Neuron (in vitro differentiated cells): Measurements from ENCODE around the gene PHLDB2.

ENCODE experiments used
- H2AFZ ChIP-seq: one replicate; pipeline ENCODE4 v1.6.1; 2013; ENCODE audit warnings: low read depth, mild to moderate bottlenecking, inconsistent platforms, low read length, moderate library complexity
- H3K27me3 ChIP-seq: one replicate; pipeline ENCODE4 v1.6.1; 2013; ENCODE audit warnings: low read length; ENCODE audit not compliant: insufficient read depth
- H3K36me3 ChIP-seq: one replicate; pipeline ENCODE4 v1.6.1; 2013; ENCODE audit warnings: low read length; ENCODE audit not compliant: insufficient read depth
- H3K4me1 ChIP-seq: one replicate; pipeline ENCODE4 v1.6.1; 2013; ENCODE audit warnings: low read length; ENCODE audit not compliant: insufficient read depth
- H3K4me3 ChIP-seq: 2 replicates; pipeline ENCODE4 v1.5.1; 2013; ENCODE audit warnings: mild to moderate bottlenecking, low read length, moderate library complexity
- H3K9me3 ChIP-seq: one replicate; pipeline ENCODE4 v1.6.1; 2013; ENCODE audit warnings: low read length

PHLDB2 gene

GRCh38 chr3:111949712-111950111 lies 90.6 kb downstream of the PHLDB2 start:
- Histone ChIP-seq H3K9me3 (no peaks in the 10 kb centered on the region), H3K4me1 (peaks cover 9% of the 10 kb centered on the region), H3K27me3 (no peaks in the 10 kb centered on the region), H3K36me3 (no peaks in the 10 kb centered on the region), H3K4me3 (no peak overlapping the region), H2AFZ (no peak overlapping the region)

DNA sequence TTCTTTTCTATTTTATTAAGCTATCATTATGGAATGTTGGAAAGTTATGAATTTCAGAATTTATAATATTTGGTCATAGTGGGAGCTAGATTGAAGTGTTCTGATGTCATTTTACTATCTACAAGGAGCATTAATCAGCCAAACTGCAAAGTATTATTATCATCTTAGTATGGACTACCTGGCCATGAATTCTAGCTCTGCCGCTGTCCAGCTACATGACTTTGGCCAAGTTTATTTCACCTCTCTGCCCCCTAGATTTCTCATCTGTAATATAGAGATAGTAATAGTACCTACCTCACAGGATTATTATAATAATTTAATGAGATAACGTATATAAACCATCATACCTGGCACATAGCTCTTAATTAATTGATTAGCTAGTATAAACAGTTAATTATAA lies 92.0 kb downstream of the PHLDB2 start:
- no peaks in the 10 kb centered on the region for H3K27me3 ChIP-seq
- no peak overlapping the region for H2AFZ ChIP-seq
- no peak overlapping the region for H3K4me3 ChIP-seq
- H3K36me3 ChIP-seq: no peaks in the 10 kb centered on the region
- no peaks in the 10 kb centered on the region for H3K9me3 ChIP-seq
- H3K4me1 ChIP-seq: peaks cover 9% of the 10 kb centered on the region

DNA sequence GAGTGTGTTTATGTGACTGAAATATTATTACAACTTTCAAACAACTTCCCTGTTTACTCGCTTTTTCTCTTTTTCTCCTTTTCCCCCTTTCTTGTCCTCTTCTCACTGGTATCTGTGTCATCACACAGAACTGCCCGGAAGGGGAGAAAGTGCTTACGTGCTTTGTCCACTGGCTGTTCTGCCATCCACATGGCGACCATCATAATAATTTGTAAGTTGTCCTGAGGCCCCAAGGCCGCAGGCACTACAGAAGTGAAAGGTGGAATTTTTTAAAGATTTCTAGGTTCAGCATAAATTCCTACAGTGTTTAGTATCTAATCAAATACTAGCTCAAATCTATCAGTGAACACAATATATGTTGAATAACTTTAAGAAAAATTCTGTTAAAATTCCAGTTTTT lies 93.0 kb downstream of the PHLDB2 start:
- Histone ChIP-seq H2AFZ (no peak overlapping the region), H3K4me3 (no peak overlapping the region), H3K27me3 (no peaks in the 10 kb centered on the region), H3K9me3 (no peaks in the 10 kb centered on the region), H3K4me1 (peaks cover 15% of the 10 kb centered on the region), H3K36me3 (no peaks in the 10 kb centered on the region)

GRCh38 chr3:111952866-111953450 lies 93.9 kb downstream of the PHLDB2 start:
- peaks cover 19% of the 10 kb centered on the region for H3K4me1 ChIP-seq
- no peaks in the 10 kb centered on the region for H3K36me3 ChIP-seq
- no peaks in the 10 kb centered on the region for H3K27me3 ChIP-seq
- H3K4me3 ChIP-seq: no peak overlapping the region
- no peaks in the 10 kb centered on the region for H3K9me3 ChIP-seq
- no peak overlapping the region for H2AFZ ChIP-seq

- Histone ChIP-seq H3K4me1 (peaks cover 32% of the 10 kb centered on the region), H3K9me3 (no peaks in the 10 kb centered on the region), H3K4me3 (no peak overlapping the region), H3K27me3 (no peaks in the 10 kb centered on the region), H2AFZ (no peak overlapping the region), H3K36me3 (no peaks in the 10 kb centered on the region)
Measured at GRCh38 chr3:111954228-111954990, 95.3 kb downstream of the PHLDB2 start.

- Histone ChIP-seq H3K36me3 (no peaks in the 10 kb centered on the region), H2AFZ (no peak overlapping the region), H3K4me3 (no peak overlapping the region)
Measured at GRCh38 chr3:111955876-111956275, 96.8 kb downstream of the PHLDB2 start.

GRCh38 chr3:111956449-111956848 lies 97.4 kb downstream of the PHLDB2 start:
- peaks cover 33% of the 10 kb centered on the region for H3K4me1 ChIP-seq
- no peaks in the 10 kb centered on the region for H3K9me3 ChIP-seq
- no peak overlapping the region for H2AFZ ChIP-seq
- no peaks in the 10 kb centered on the region for H3K36me3 ChIP-seq
- no peak overlapping the region for H3K4me3 ChIP-seq
- no peaks in the 10 kb centered on the region for H3K27me3 ChIP-seq

More at GRCh38 chr3:111955876-111956275, 96.8 kb downstream of the PHLDB2 start:
- H3K4me1 ChIP-seq: peaks cover 32% of the 10 kb centered on the region
- no peaks in the 10 kb centered on the region for H3K9me3 ChIP-seq
- no peaks in the 10 kb centered on the region for H3K27me3 ChIP-seq

- Histone ChIP-seq H3K4me1 (peaks cover 40% of the 10 kb centered on the region), H3K27me3 (no peaks in the 10 kb centered on the region), H3K36me3 (no peaks in the 10 kb centered on the region), H2AFZ (no peak overlapping the region), H3K4me3 (no peak overlapping the region), H3K9me3 (no peaks in the 10 kb centered on the region)
Measured at GRCh38 chr3:111956995-111957734, 98.1 kb downstream of the PHLDB2 start.

- H3K36me3 ChIP-seq: no peaks in the 10 kb centered on the region
- peaks cover 34% of the 10 kb centered on the region for H3K4me1 ChIP-seq
- H3K4me3 ChIP-seq: no peak overlapping the region
- no peaks in the 10 kb centered on the region for H3K9me3 ChIP-seq
- H2AFZ ChIP-seq: no peak overlapping the region
- no peaks in the 10 kb centered on the region for H3K27me3 ChIP-seq
Measured at GRCh38 chr3:111961461-111962164, 102.5 kb downstream of the PHLDB2 start.

GRCh38 chr3:111963424-111963823 lies 104.4 kb downstream of the PHLDB2 start:
- Histone ChIP-seq H3K36me3 (no peaks in the 10 kb centered on the region), H3K4me1 (peaks cover 19% of the 10 kb centered on the region), H2AFZ (no peak overlapping the region), H3K4me3 (no peak overlapping the region), H3K27me3 (no peaks in the 10 kb centered on the region), H3K9me3 (no peaks in the 10 kb centered on the region)

- H3K27me3 ChIP-seq: no peaks in the 10 kb centered on the region
- no peaks in the 10 kb centered on the region for H3K9me3 ChIP-seq
- H3K4me1 ChIP-seq: peaks cover 11% of the 10 kb centered on the region
- H2AFZ ChIP-seq: no peak overlapping the region
- H3K36me3 ChIP-seq: no peaks in the 10 kb centered on the region
- H3K4me3 ChIP-seq: no peak overlapping the region
Measured at GRCh38 chr3:111965484-111965883, 106.4 kb downstream of the PHLDB2 start.

DNA sequence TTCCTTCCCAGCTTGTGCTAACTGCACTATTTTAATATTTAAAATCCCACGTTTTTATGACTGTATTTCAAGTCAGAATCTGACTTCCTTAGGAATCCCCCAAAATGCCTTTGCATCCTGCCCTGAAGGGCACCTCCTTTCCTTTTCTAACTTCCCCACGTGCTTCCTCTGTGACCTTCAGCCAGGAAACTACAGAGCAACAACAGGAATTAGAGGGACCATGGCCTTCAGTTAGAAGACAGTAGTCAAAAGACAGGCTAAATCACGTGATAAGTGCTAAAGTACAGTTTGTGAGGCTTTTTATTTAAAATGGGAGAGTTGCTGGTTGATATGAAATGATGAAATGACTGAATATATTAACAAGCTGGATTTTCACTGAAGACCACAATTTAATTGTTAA lies 108.0 kb downstream of the PHLDB2 start:
- no peaks in the 10 kb centered on the region for H3K9me3 ChIP-seq
- no peak overlapping the region for H2AFZ ChIP-seq
- H3K36me3 ChIP-seq: no peaks in the 10 kb centered on the region
- no peaks in the 10 kb centered on the region for H3K27me3 ChIP-seq
- H3K4me1 ChIP-seq: peaks cover 17% of the 10 kb centered on the region
- no peak overlapping the region for H3K4me3 ChIP-seq
